Panc1 (cell line): ENCODE results near the gene SUMF1. TPM values are rescaled to one million over a fixed set of nuclear protein-coding genes. Genes with fewer than 3 reads are reported as not detected.

ENCODE experiments used
- ATAC-seq: fragments of 200-7000 bp; cut with Tn5 transposase; 2 replicates; pipeline ENCODE4 v1.9.1; 2020; ENCODE audit warnings: mild to moderate bottlenecking, moderate library complexity
- BruUV-seq: library from RNA; stranded (reverse); fragments of 400-500 nt; replicated peaks from 2 replicates; lab custom pipeline; 2021; lab: Mats Ljungman, UMichigan
- CTCF ChIA-PET: fragments of 300-600 bp; sonication (Branson Sonifier 250); formaldehyde crosslinking; loops from one replicate; lab custom pipeline; 2022; ENCODE audit warnings: antibody characterized with exemption; lab: Charles Lee
- POLR2A ChIA-PET: fragments of 300-600 bp; sonication (Branson Sonifier 250); formaldehyde crosslinking; loops from one replicate; lab custom pipeline; 2022; ENCODE audit warnings: antibody characterized with exemption; lab: Charles Lee
- DNase-seq: peaks from one replicate; pipeline ENCODE4 v3.0.0-alpha.2; 2010; ENCODE audit warnings: low read depth, low spot score
- H3K27ac ChIP-seq: 2 replicates; pipeline ENCODE4 v1.5.1; 2011; ENCODE audit warnings: mild to moderate bottlenecking, low read length, inconsistent platforms
- H3K27me3 ChIP-seq: fragments of 200-500 bp; sonication (Bioruptor generic); 2 replicates; pipeline ENCODE4 v1.6.0; 2014; ENCODE audit warnings: low read length, inconsistent platforms; ENCODE audit not compliant: control insufficient read depth, insufficient read depth
- H3K36me3 ChIP-seq: fragments of 200-500 bp; sonication (Bioruptor generic); 2 replicates; pipeline ENCODE4 v1.5.1; 2014; ENCODE audit warnings: inconsistent platforms, mild to moderate bottlenecking, low read length, moderate library complexity; ENCODE audit not compliant: control insufficient read depth, insufficient read depth
- H3K4me1 ChIP-seq: 2 replicates; pipeline ENCODE4 v1.5.1; 2011; ENCODE audit warnings: inconsistent platforms, mild to moderate bottlenecking, low read length, moderate library complexity; ENCODE audit not compliant: control insufficient read depth, insufficient read depth
- H3K4me3 ChIP-seq, 2 experiments: 2 replicates each; pipeline ENCODE4 v1.5.1; 2011 to 2012; ENCODE audit warnings: low read depth in 2 of 2, low read length in 2 of 2, mild to moderate bottlenecking in 2 of 2, inconsistent platforms in 1 of 2, moderate library complexity in 1 of 2
- H3K9me3 ChIP-seq: fragments of 200-500 bp; sonication (Bioruptor generic); 2 replicates; pipeline ENCODE4 v1.5.1; 2014; ENCODE audit warnings: low read depth, mild to moderate bottlenecking, inconsistent platforms, low read length, moderate library complexity; ENCODE audit not compliant: control insufficient read depth, insufficient read depth
- CTCF ChIP-seq: fragments of 450-650 bp; IDR thresholded peaks from 2 replicates; pipeline ENCODE4 v1.5.1; 2017; ENCODE audit warnings: mild to moderate bottlenecking
- POLR2AphosphoS5 ChIP-seq: IDR thresholded peaks from 2 replicates; pipeline ENCODE4 v1.6.1; 2012; ENCODE audit warnings: mild to moderate bottlenecking, low read depth, low read length, moderate library complexity
- SIN3A ChIP-seq: IDR thresholded peaks from 2 replicates; pipeline ENCODE4 v1.6.1; 2012; ENCODE audit warnings: low read depth, mild to moderate bottlenecking, low read length, moderate library complexity, borderline replicate concordance; ENCODE audit not compliant: insufficient read depth
- TCF7L2 ChIP-seq: IDR thresholded peaks from 2 replicates; pipeline ENCODE4 v1.6.1; 2011; ENCODE audit warnings: mild to moderate bottlenecking, low read depth, low read length, inconsistent platforms
- in situ Hi-C: cut with HindIII; loops from 2 replicates; pipeline ENCODE4 v1.10.0; 2016; ENCODE audit warnings: low sequenced_read_pairs, low pct_unique_long_range_greater_than_20kb
- intact Hi-C: fragments of 100-400 bp; cut with micrococcal nuclease; formaldehyde crosslinking; loops from one replicate; pipeline ENCODE4 v1.10.0; 2022; ENCODE audit not compliant: unreplicated experiment
- total RNA-seq: library from RNA; stranded (reverse); gene quantifications from one replicate; pipeline ENCODE4 v1.2.1, GENCODE V29; 2021; ENCODE audit not compliant: unreplicated experiment
- TF ChIP-seq, protein P1 (sequence below), 2 experiments: IDR thresholded peaks; 2 replicates each; pipeline ENCODE4 v1.6.1; 2011 to 2012; ENCODE audit warnings: low read depth in 2 of 2, control low read depth in 1 of 2, low read length in 1 of 2, mild to moderate bottlenecking in 1 of 2, moderate library complexity in 1 of 2; ENCODE audit not compliant: insufficient read depth in 1 of 2

The SUMF1 gene
- total RNA-seq, 1 experiment from 2014 or later, result 15.5 TPM

DNA sequence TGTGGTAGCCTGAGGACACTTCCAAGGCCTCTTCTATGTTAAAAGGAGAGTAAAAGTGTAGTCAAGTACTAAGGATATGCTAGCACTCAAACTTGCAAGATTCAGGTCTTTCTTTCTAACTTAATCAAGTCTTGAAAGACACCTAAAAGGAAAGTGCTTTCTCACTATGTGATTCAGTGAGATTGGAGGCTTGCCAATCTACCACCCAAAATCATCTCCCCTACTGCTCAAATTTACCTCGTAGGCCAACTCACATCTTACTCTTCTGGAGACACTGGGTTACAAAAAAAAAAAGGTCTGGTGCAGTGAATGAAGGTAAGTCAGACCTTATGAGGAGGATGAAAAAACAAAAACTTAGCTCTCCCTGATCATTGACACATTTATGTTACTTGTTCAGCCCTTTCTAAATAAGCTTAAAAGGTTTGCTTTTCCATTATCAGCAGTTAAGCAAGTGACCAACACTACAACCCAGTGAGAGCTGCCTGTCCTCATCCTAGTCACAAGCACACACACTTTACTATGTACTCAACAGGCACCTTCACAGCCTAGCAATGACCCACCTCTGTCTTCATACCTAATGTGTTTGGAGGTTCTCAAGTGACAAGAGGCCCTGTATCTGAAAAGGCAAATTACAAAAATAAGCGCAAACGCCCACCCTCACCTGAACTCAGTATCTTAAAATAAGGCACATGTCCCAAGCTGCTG is 19.6 kb downstream of the SUMF1 start:
- intact Hi-C loops, result no loop called here
- BruUV-seq, result no TSS peak
- CTCF ChIA-PET, result no interaction called here
- DNase-seq, result no peak
- ATAC-seq, result no peak
- no peaks in the 10 kb centered on the region; the same call in 1 of the 2 replicates for H3K36me3 ChIP-seq
- H3K27me3 ChIP-seq, result no peaks in the 10 kb centered on the region
- no peaks in the 10 kb centered on the region for H3K4me1 ChIP-seq
- in situ Hi-C loops, result no loop called here
- no peaks in the 10 kb centered on the region for H3K9me3 ChIP-seq
- H3K4me3 ChIP-seq, result no peak overlapping the region
- TF ChIP-seq TCF7L2 (no peak), POLR2AphosphoS5 (no peak), CTCF (no peak), SIN3A (no peak)
- TF ChIP-seq, protein P1, sequence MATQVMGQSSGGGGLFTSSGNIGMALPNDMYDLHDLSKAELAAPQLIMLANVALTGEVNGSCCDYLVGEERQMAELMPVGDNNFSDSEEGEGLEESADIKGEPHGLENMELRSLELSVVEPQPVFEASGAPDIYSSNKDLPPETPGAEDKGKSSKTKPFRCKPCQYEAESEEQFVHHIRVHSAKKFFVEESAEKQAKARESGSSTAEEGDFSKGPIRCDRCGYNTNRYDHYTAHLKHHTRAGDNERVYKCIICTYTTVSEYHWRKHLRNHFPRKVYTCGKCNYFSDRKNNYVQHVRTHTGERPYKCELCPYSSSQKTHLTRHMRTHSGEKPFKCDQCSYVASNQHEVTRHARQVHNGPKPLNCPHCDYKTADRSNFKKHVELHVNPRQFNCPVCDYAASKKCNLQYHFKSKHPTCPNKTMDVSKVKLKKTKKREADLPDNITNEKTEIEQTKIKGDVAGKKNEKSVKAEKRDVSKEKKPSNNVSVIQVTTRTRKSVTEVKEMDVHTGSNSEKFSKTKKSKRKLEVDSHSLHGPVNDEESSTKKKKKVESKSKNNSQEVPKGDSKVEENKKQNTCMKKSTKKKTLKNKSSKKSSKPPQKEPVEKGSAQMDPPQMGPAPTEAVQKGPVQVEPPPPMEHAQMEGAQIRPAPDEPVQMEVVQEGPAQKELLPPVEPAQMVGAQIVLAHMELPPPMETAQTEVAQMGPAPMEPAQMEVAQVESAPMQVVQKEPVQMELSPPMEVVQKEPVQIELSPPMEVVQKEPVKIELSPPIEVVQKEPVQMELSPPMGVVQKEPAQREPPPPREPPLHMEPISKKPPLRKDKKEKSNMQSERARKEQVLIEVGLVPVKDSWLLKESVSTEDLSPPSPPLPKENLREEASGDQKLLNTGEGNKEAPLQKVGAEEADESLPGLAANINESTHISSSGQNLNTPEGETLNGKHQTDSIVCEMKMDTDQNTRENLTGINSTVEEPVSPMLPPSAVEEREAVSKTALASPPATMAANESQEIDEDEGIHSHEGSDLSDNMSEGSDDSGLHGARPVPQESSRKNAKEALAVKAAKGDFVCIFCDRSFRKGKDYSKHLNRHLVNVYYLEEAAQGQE (IDR thresholded peaks at IDR 0.05; ENCODE audit: insufficient read depth in 1 of 2, low read depth in 2 of 2, low read length in 1 of 2), result no peak
- H3K27ac ChIP-seq, result no peak overlapping the region
- POLR2A ChIA-PET, result no interaction called here

- no peaks in the 10 kb centered on the region for H3K4me1 ChIP-seq
- H3K4me3 ChIP-seq, result no peak overlapping the region
- in situ Hi-C loops (no loop called here), intact Hi-C loops (no loop called here)
- TF ChIP-seq TCF7L2, result no peak
- no peak for TF ChIP-seq POLR2AphosphoS5
- POLR2A ChIA-PET, result no interaction called here
- H3K27ac ChIP-seq, result no peak overlapping the region
- no peaks in the 10 kb centered on the region; the same call in 1 of the 2 replicates for H3K36me3 ChIP-seq
- DNase-seq, result no peak
- no peak for ATAC-seq
- H3K27me3 ChIP-seq, result no peaks in the 10 kb centered on the region
- no TSS peak for BruUV-seq
- CTCF ChIA-PET, result no interaction called here
- no peaks in the 10 kb centered on the region for H3K9me3 ChIP-seq
Measured at GRCh38 chr3:4440951-4441350, 26.1 kb downstream of the SUMF1 start.

GRCh38 chr3:4438296-4438695 is 28.8 kb downstream of the SUMF1 start:
- intact Hi-C loops (no loop called here), in situ Hi-C loops (no loop called here)
- Histone ChIP-seq H3K27me3 (no peaks in the 10 kb centered on the region), H3K4me1 (no peaks in the 10 kb centered on the region), H3K9me3 (no peaks in the 10 kb centered on the region), H3K4me3 (no peak overlapping the region), H3K36me3 (no peaks in the 10 kb centered on the region), H3K27ac (no peak overlapping the region)
- no TSS peak for BruUV-seq
- POLR2A ChIA-PET, result no interaction called here
- CTCF ChIA-PET, result interaction anchor here (0.6 kb wide), 1 partner anchor 195 kb away, joined by 4 read pairs; no protein-coding TSS in a partner anchor
- TF ChIP-seq SIN3A, result no peak
- TF ChIP-seq, protein P1 (IDR thresholded peaks at IDR 0.05; ENCODE audit: insufficient read depth in 1 of 2, low read depth in 2 of 2, low read length in 1 of 2), result no peak
- no peak for TF ChIP-seq CTCF
- no peak for TF ChIP-seq TCF7L2
- no peak for TF ChIP-seq POLR2AphosphoS5
- DNase-seq (no peak), ATAC-seq (no peak)
